Ovary (tissue), 3 donors: ENCODE results near the gene MYMX.

Experiments
- POLR2A ChIP-seq: fragments of 450-650 bp; IDR thresholded peaks from one replicate; pipeline ENCODE4 v1.6.1; 2017; ENCODE audit warnings: antibody characterized with exemption, mild to moderate bottlenecking, moderate library complexity
- TF ChIP-seq, protein P1 (sequence below), 3 donors: fragments of 450-650 bp in 2 of 3; fragments of 200-600 bp in 1 of 3; IDR thresholded peaks; one replicate each; pipeline versions ENCODE4 v1.5.1 to v1.8.0; 2016 to 2022; ENCODE audit warnings: antibody characterized with exemption in 3 of 3, mild to moderate bottlenecking in 1 of 3
- donor health status: DM: no; HTN: no; CAD: no.

DNA sequence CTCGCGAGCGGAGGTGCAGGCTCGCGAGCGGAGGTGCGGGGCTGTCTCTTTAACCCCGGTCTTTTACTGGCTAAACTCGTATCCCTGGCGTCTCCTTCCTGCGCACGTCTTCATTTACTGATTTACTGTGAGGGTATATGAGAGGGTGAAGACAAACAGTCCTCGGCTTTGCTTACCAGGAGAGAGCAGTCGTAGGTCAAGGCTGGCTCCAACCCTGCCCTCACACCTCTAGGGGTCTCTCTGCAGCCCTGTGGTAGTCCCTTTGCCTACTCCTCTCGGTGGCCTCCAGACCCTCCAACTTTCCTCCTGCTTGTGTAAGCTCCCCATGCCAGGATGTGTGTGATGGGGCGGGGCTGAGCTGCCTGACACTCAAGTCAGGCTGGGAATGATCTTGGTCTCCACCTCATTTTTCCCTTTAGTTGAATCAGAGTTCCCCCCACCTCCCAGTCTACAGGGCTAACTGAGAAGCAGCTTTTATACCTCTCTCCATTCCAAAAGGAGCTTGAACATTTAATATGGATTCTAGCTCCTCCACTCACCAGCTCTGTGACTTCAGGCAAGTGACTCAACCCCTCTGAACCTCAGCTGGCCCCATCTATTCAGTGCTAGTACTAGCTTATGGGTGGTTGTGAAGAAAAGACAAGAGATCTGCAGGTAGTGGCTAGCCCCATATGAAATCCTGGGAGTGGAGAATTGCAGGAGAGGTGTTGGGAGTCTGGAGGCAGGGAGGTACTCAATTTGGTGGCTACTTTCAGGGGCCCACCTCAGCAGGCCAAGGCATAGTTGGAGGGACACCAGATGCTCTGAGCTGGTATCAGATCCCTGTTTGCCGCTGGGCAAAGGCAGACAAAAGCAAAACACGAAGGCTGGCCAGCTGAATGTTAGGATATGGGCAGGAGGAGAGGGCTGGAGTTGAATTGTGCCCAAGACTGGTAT, 7.6 kb downstream of the MYMX start:
- TF ChIP-seq, protein P1, sequence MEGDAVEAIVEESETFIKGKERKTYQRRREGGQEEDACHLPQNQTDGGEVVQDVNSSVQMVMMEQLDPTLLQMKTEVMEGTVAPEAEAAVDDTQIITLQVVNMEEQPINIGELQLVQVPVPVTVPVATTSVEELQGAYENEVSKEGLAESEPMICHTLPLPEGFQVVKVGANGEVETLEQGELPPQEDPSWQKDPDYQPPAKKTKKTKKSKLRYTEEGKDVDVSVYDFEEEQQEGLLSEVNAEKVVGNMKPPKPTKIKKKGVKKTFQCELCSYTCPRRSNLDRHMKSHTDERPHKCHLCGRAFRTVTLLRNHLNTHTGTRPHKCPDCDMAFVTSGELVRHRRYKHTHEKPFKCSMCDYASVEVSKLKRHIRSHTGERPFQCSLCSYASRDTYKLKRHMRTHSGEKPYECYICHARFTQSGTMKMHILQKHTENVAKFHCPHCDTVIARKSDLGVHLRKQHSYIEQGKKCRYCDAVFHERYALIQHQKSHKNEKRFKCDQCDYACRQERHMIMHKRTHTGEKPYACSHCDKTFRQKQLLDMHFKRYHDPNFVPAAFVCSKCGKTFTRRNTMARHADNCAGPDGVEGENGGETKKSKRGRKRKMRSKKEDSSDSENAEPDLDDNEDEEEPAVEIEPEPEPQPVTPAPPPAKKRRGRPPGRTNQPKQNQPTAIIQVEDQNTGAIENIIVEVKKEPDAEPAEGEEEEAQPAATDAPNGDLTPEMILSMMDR (IDR thresholded peaks at IDR 0.05), result no peak
- no peak for TF ChIP-seq POLR2A
